Suprapubic skin (tissue), 4 donors: ENCODE results near the gene EYA2. TPM values are rescaled to one million over a fixed set of nuclear protein-coding genes. Genes with fewer than 3 reads are reported as not detected.

Source experiments
- DNase-seq, 2 donors: peaks; one replicate each; pipeline ENCODE4 v3.0.0-alpha.2; 2019; ENCODE audit warnings: low spot score in 2 of 2
- H3K27ac ChIP-seq: fragments of 200-600 bp; sonication (generic); one replicate; pipeline ENCODE4 v1.5.1; 2019
- H3K27me3 ChIP-seq: fragments of 200-600 bp; sonication (generic); one replicate; pipeline ENCODE4 v1.5.1; 2019
- H3K36me3 ChIP-seq: fragments of 200-600 bp; sonication (generic); one replicate; pipeline ENCODE4 v1.5.1; 2019
- H3K4me1 ChIP-seq: fragments of 200-600 bp; sonication (generic); one replicate; pipeline ENCODE4 v1.5.1; 2019
- H3K4me3 ChIP-seq: fragments of 200-600 bp; sonication (generic); one replicate; pipeline ENCODE4 v1.5.1; 2019; ENCODE audit warnings: mild to moderate bottlenecking
- H3K9me3 ChIP-seq: fragments of 200-600 bp; sonication (generic); one replicate; pipeline ENCODE4 v1.5.1; 2019
- EP300 ChIP-seq: sonication (generic); formaldehyde crosslinking; IDR thresholded peaks from one replicate; pipeline ENCODE4 v1.6.1; 2017; ENCODE audit warnings: antibody characterized with exemption
- POLR2A ChIP-seq, 2 donors: fragments of 450-650 bp; IDR thresholded peaks; one replicate each; pipeline ENCODE4 v1.6.1; 2017; ENCODE audit warnings: antibody characterized with exemption in 2 of 2, mild to moderate bottlenecking in 2 of 2, moderate library complexity in 2 of 2
- POLR2AphosphoS5 ChIP-seq, 3 donors: sonication (generic); formaldehyde crosslinking; IDR thresholded peaks; one replicate each; pipeline ENCODE4 v1.6.1; 2017; ENCODE audit warnings: antibody characterized with exemption in 3 of 3
- WGBS: methylation state at CpG from one replicate; pipeline ENCODE4 v1.1.5; 2018; 5-methylcytosine and 5-hydroxymethylcytosine counted together
- total RNA-seq, 4 donors: library from RNA; depleted of rRNA; stranded (reverse); fragments of >200 nt; gene quantifications; one replicate each; pipeline ENCODE4 v1.1.0, GENCODE V29; 2016
- TF ChIP-seq, protein P1 (sequence below), 2 donors: fragments of 200-600 bp in 1 of 2; fragments of 450-650 bp in 1 of 2; sonication (generic) in 1 of 2; IDR thresholded peaks; one replicate each; pipeline ENCODE4 v1.5.1; 2016 to 2019; ENCODE audit warnings: antibody characterized with exemption in 2 of 2, mild to moderate bottlenecking in 1 of 2, moderate library complexity in 1 of 2

The EYA2 gene
- total RNA-seq, 4 donors from 2014 or later: 2.3 to 4.0 (median 3.3) TPM

DNA sequence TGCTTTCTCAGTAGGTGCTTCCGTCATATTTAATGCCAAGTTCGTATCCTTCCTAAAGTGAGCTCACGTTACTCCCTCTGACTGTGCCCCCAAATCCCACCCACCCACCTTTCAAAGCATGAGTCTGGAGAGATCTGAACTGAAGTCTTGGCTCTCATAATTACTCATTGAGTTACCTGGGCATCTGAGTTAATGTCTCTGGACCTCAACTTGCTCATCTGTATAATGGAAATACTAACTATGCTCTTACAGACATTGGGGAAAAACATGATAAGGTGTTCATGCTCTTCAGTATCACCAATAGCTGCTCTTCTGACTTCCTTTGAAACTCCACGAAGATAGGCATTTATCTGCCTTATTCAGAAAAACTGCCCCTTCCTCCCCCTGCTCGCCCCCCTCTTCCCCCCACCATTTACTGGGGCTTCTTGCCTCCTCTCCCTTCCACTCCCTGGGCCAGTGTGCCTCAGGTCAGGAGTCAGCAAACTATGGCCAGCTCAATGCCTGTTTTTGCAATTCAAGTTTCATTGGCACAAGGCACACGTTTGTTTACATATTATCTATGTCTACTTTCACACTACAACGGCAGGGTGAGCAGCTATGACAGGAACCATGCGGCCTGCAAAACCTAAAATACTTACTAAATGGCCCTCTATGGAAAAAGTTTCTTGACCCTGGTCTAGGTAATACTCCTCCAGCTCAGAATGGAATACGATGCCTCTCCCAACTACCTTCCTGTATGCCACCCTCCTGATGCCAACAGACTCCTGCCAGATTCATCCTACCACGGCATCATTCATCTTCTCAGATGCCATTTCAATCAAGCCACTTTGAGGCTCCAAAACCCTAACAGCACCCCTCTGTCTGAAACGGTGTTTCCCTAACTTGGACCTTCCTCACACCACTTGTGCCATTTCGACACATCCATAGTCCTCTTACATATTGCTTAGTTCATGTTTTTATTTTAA, 323.1 kb downstream of the EYA2 start:
- WGBS: 85% methylated on average over 12 of the region's 12 CpGs
- no peak overlapping the region for H3K27ac ChIP-seq

DNA sequence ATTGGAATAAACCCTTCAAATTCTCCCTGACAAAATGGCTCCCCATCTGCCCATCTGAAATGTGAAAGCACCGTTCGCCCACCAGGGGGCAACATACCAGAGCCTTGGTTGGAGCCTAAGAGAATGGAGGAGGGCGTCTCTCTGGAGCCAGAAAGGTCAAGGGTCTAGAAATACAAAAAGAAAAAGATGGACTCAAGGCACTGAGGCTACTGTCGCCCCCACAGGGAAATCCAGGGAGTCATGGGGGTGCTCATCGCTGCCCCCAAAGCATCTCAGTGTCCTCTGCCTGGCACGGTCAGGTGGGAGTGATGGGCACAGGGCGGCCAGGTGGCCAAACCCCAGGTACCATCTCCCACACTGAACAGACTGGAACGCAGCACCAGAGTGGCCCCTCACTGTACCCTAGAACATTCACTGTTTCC, 325.5 kb downstream of the EYA2 start:
- Histone ChIP-seq H3K27me3 (no peaks in the 10 kb centered on the region), H3K27ac (no peak overlapping the region), H3K36me3 (peaks cover 94% of the 10 kb centered on the region), H3K9me3 (no peaks in the 10 kb centered on the region), H3K4me3 (no peak overlapping the region), H3K4me1 (no peaks in the 10 kb centered on the region)
- no peak for DNase-seq
- TF ChIP-seq POLR2AphosphoS5 (IDR thresholded peaks at IDR 0.05): no peak
- no peak for TF ChIP-seq POLR2A (IDR thresholded peaks at IDR 0.05)
- no peak for TF ChIP-seq EP300
- TF ChIP-seq, protein P1, sequence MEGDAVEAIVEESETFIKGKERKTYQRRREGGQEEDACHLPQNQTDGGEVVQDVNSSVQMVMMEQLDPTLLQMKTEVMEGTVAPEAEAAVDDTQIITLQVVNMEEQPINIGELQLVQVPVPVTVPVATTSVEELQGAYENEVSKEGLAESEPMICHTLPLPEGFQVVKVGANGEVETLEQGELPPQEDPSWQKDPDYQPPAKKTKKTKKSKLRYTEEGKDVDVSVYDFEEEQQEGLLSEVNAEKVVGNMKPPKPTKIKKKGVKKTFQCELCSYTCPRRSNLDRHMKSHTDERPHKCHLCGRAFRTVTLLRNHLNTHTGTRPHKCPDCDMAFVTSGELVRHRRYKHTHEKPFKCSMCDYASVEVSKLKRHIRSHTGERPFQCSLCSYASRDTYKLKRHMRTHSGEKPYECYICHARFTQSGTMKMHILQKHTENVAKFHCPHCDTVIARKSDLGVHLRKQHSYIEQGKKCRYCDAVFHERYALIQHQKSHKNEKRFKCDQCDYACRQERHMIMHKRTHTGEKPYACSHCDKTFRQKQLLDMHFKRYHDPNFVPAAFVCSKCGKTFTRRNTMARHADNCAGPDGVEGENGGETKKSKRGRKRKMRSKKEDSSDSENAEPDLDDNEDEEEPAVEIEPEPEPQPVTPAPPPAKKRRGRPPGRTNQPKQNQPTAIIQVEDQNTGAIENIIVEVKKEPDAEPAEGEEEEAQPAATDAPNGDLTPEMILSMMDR (IDR thresholded peaks at IDR 0.05): peak; percentile 12 to 36
- WGBS: 93% methylated on average over 8 of the region's 8 CpGs

More for the DNA sequence above, 323.1 kb downstream of the EYA2 start:
- TF ChIP-seq, protein P1 (IDR thresholded peaks at IDR 0.05): no peak
- TF ChIP-seq POLR2AphosphoS5 (IDR thresholded peaks at IDR 0.05) (no peak), EP300 (no peak), POLR2A (IDR thresholded peaks at IDR 0.05) (no peak)
- Histone ChIP-seq H3K4me1 (no peaks in the 10 kb centered on the region), H3K9me3 (no peaks in the 10 kb centered on the region), H3K4me3 (no peak overlapping the region), H3K27me3 (no peaks in the 10 kb centered on the region), H3K36me3 (peaks cover 94% of the 10 kb centered on the region)
- no peak for DNase-seq

- no peak for DNase-seq
- H3K9me3 ChIP-seq: no peaks in the 10 kb centered on the region
- TF ChIP-seq, protein P1 (IDR thresholded peaks at IDR 0.05): no peak
- TF ChIP-seq POLR2AphosphoS5 (IDR thresholded peaks at IDR 0.05) (no peak), POLR2A (IDR thresholded peaks at IDR 0.05) (no peak), EP300 (no peak)
- H3K27ac ChIP-seq: no peak overlapping the region
- whole genome bisulfite sequencing: 86% methylated on average over 16 of the region's 16 CpGs
- H3K27me3 ChIP-seq: no peaks in the 10 kb centered on the region
- no peaks in the 10 kb centered on the region for H3K4me1 ChIP-seq
- peaks cover 92% of the 10 kb centered on the region for H3K36me3 ChIP-seq
- no peak overlapping the region for H3K4me3 ChIP-seq
Observed at GRCh38 chr20:47221036-47221625, 326.5 kb downstream of the EYA2 start.

DNA sequence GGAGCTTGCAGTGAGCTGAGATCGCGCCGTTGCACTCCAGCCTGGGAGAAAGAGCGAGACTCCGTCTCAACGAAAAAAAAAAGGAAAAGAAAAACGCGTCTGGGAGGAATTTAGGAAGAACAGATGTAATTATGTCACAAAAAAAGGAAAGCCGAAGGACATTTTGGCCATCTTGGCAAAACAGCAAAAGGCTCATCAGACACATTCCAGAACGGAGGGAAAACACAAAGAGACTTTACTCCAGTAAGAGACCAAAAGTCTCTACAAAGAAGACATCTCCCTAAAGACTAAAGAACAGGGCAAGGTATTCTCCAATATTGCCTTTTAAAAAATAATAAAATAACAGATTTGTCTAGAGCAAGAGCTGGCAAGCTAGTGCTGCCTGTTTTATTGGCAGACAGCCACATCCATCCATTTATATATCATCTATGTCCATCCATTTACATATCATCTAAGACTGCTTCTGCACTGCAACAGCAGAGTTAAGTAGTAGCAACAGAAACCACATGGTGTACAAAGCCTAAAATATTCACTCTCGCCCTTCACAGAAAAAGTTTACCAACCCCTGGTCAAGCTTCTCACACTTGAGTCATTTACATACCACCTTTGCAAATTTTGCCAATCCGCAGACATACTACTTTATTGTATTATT, 328.0 kb downstream of the EYA2 start:
- H3K4me3 ChIP-seq: no peak overlapping the region
- no peaks in the 10 kb centered on the region for H3K4me1 ChIP-seq
- no peak overlapping the region for H3K27ac ChIP-seq
- TF ChIP-seq, protein P1 (IDR thresholded peaks at IDR 0.05): no peak
- TF ChIP-seq POLR2A (IDR thresholded peaks at IDR 0.05) (no peak), POLR2AphosphoS5 (IDR thresholded peaks at IDR 0.05) (no peak), EP300 (no peak)
- H3K27me3 ChIP-seq: no peaks in the 10 kb centered on the region
- H3K36me3 ChIP-seq: peaks cover 93% of the 10 kb centered on the region
- no peaks in the 10 kb centered on the region for H3K9me3 ChIP-seq
- WGBS: 92% methylated on average over 12 of the region's 12 CpGs
- DNase-seq: no peak
